RWPE2 (cell line): ENCODE results near the gene SETBP1.

Experiments
- ATAC-seq: fragments of 200-7000 bp; cut with Tn5 transposase; 3 replicates; pipeline ENCODE4 v1.9.1; 2021; ENCODE audit warnings: low read depth
- DNase-seq: peaks from one replicate; pipeline ENCODE4 v3.0.0-alpha.2; 2020; ENCODE audit warnings: low spot score
- H3K27ac ChIP-seq: fragments of 450-650 bp; 2 replicates; pipeline ENCODE4 v1.5.1; 2017; ENCODE audit warnings: mild to moderate bottlenecking; ENCODE audit not compliant: poor library complexity, severe bottlenecking
- H3K27me3 ChIP-seq: fragments of 250-450 bp; sonication (Bioruptor Pico); 2 replicates; pipeline ENCODE4 v1.5.1; 2021; ENCODE audit warnings: mild to moderate bottlenecking, moderate library complexity; ENCODE audit not compliant: insufficient read depth, poor library complexity, severe bottlenecking
- H3K36me3 ChIP-seq: fragments of 250-450 bp; sonication (Bioruptor Pico); 2 replicates; pipeline ENCODE4 v1.5.1; 2020; ENCODE audit warnings: low read depth, mild to moderate bottlenecking, moderate library complexity
- H3K4me1 ChIP-seq: fragments of 250-450 bp; sonication (Bioruptor Pico); 2 replicates; pipeline ENCODE4 v1.5.1; 2021; ENCODE audit warnings: mild to moderate bottlenecking, moderate library complexity; ENCODE audit not compliant: insufficient read depth, poor library complexity, severe bottlenecking
- H3K4me3 ChIP-seq: fragments of 250-450 bp; sonication (Bioruptor Pico); 2 replicates; pipeline ENCODE4 v1.5.1; 2021; ENCODE audit warnings: mild to moderate bottlenecking, moderate library complexity; ENCODE audit not compliant: severe bottlenecking
- H3K9me3 ChIP-seq: fragments of 250-450 bp; sonication (Bioruptor Pico); 2 replicates; pipeline ENCODE4 v1.5.1; 2021; ENCODE audit warnings: mild to moderate bottlenecking, moderate library complexity; ENCODE audit not compliant: severe bottlenecking
- CTCF ChIP-seq: fragments of 450-650 bp; IDR thresholded peaks from one replicate; pipeline ENCODE4 v1.5.1; 2017; ENCODE audit warnings: mild to moderate bottlenecking, moderate library complexity; ENCODE audit not compliant: poor library complexity, severe bottlenecking

SETBP1 gene

GRCh38 chr18:44883671-44884070, 203.0 kb downstream of the SETBP1 start:
- ATAC-seq (no peak), DNase-seq (no peak)
- no peak overlapping the region for H3K27ac ChIP-seq
- no peaks in the 10 kb centered on the region for H3K27me3 ChIP-seq
- H3K4me3 ChIP-seq: no peak overlapping the region
- no peaks in the 10 kb centered on the region for H3K9me3 ChIP-seq
- TF ChIP-seq CTCF: no peak
- H3K4me1 ChIP-seq: no peaks in the 10 kb centered on the region
- no peaks in the 10 kb centered on the region for H3K36me3 ChIP-seq

GRCh38 chr18:44884431-44884830, 203.7 kb downstream of the SETBP1 start:
- no peaks in the 10 kb centered on the region for H3K36me3 ChIP-seq
- no peak overlapping the region for H3K27ac ChIP-seq
- no peak for DNase-seq
- H3K4me1 ChIP-seq: no peaks in the 10 kb centered on the region
- H3K27me3 ChIP-seq: no peaks in the 10 kb centered on the region
- no peak for ATAC-seq
- H3K4me3 ChIP-seq: no peak overlapping the region
- no peak for TF ChIP-seq CTCF
- H3K9me3 ChIP-seq: no peaks in the 10 kb centered on the region

- no peaks in the 10 kb centered on the region for H3K27me3 ChIP-seq
- H3K27ac ChIP-seq: no peak overlapping the region
- H3K4me1 ChIP-seq: no peaks in the 10 kb centered on the region
- H3K9me3 ChIP-seq: no peaks in the 10 kb centered on the region
- no peak for DNase-seq
- TF ChIP-seq CTCF: no peak
- no peak for ATAC-seq
- H3K4me3 ChIP-seq: no peak overlapping the region
- no peaks in the 10 kb centered on the region for H3K36me3 ChIP-seq
Measured at GRCh38 chr18:44885507-44885906, 204.8 kb downstream of the SETBP1 start.

GRCh38 chr18:44887227-44887631, 206.5 kb downstream of the SETBP1 start:
- no peaks in the 10 kb centered on the region for H3K36me3 ChIP-seq
- peak; percentile 88 for ATAC-seq
- H3K27ac ChIP-seq: no peak overlapping the region

More at GRCh38 chr18:44887227-44887631, 206.5 kb downstream of the SETBP1 start:
- no peaks in the 10 kb centered on the region for H3K9me3 ChIP-seq
- DNase-seq: no peak
- H3K4me1 ChIP-seq: no peaks in the 10 kb centered on the region
- TF ChIP-seq CTCF: no peak
- no peaks in the 10 kb centered on the region for H3K27me3 ChIP-seq
- no peak overlapping the region for H3K4me3 ChIP-seq
